ENCODE results near the gene LARP4B. TPM values are rescaled to one million over a fixed set of nuclear protein-coding genes. Genes with fewer than 3 reads are reported as not detected.

LARP4B gene
- total and polyA plus RNA-seq, 2 donors (not counting 1 experiment from before 2014, with no cell fraction given), result 35.6 to 129 TPM

DNA sequence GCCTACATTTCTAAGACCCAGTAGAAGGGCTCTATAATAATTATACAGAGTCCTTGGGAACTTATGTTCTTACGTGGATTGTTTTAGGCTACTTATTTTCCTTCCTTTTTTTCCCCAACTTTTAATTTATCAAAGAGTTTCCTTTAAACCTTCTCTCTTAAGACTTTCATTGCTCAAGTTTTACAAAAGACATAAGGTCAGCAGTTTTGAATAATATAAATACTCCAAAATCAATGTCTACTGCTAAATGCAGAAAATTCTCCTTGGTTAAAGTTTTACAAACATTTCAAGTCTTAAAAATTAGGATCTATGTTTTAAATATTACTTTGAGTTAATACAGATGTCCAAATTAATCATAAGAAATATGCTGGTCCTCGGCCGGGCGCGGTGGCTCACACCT, 97.0 kb downstream of the LARP4B start:
- intact Hi-C loops (cut with micrococcal nuclease), result loop anchor here (2.0 kb wide), 1 partner anchor 18 kb away; no protein-coding TSS in a partner anchor

DNA sequence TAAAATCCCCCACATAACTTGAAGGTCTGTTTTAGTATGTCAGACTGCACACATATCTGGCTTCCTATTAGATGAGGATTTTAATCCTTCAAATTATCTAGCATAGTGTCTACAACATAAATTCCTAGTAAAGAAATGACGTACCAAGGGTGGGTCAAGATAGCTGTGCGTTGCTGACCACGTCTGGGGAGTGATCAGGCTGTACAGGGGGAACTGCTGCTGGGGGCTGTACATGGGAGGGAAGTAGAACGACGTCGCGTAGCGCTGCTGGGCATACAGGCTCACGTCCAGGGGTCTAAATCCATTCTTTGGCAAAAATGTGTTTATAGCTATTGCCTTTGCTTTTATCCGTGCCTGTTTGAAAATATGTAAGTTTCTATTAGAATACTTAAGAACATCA, 102.3 kb downstream of the LARP4B start:
- H3K36me3 ChIP-seq (replicated peaks in 1 of 2; ENCODE audit: control extremely low read depth in 1 of 2, control insufficient read depth in 1 of 2, extremely low read depth in 1 of 2, insufficient read depth in 2 of 2, low read length in 1 of 2), result peaks cover 29 to 78% of the 10 kb centered on the region in 2 experiments
- H3K27ac Mint-ChIP-seq, result no peak overlapping the region

More for the DNA sequence above, 97.0 kb downstream of the LARP4B start:
- POLR2A ChIA-PET, result no interaction called here
- H3K27ac Mint-ChIP-seq, result no peak overlapping the region
- ATAC-seq (ENCODE audit: low read depth) (no peak), DNase-seq (no peak)
- Histone ChIP-seq H3K9me3 (ENCODE audit: control extremely low read depth in 1 of 3, control insufficient read depth in 2 of 3, insufficient read depth in 1 of 3, low read length in 2 of 3) (peaks cover 0 to 1% (median 0%) of the 10 kb centered on the region in 3 donors), H3K79me2 (ENCODE audit: control insufficient read depth, insufficient read depth, low read length) (peaks cover 34% of the 10 kb centered on the region), H3K9ac (ENCODE audit: low read length) (no peak overlapping the region), H3K4me3 (ENCODE audit: control extremely low read depth in 1 of 5, extremely low read depth in 1 of 5, insufficient read depth in 1 of 5, low read depth in 2 of 5, low read length in 4 of 5) (no peak overlapping the region), H3K27me3 (replicated peaks in 1 of 4; ENCODE audit: control extremely low read depth in 1 of 4, control insufficient read depth in 3 of 4, insufficient read depth in 4 of 4, low read length in 3 of 4) (no peaks in the 10 kb centered on the region), H3K27ac (ENCODE audit: low read length in 2 of 2) (no peak overlapping the region), H2AFZ (ENCODE audit: insufficient read depth, low read depth, low read length, poor library complexity, severe bottlenecking) (no peak overlapping the region), H4K20me1 (ENCODE audit: control insufficient read depth, insufficient read depth, low read length, poor library complexity, severe bottlenecking) (peaks cover 11% of the 10 kb centered on the region), H3K4me1 (ENCODE audit: control insufficient read depth in 2 of 2, insufficient read depth in 2 of 2, low read length in 2 of 2) (no peaks in the 10 kb centered on the region), H3K36me3 (replicated peaks in 1 of 2; ENCODE audit: control extremely low read depth in 1 of 2, control insufficient read depth in 1 of 2, extremely low read depth in 1 of 2, insufficient read depth in 2 of 2, low read length in 1 of 2) (peaks cover 22 to 53% of the 10 kb centered on the region in 2 experiments), H3K4me2 (replicated peaks; ENCODE audit: low read depth, low read length, poor library complexity, severe bottlenecking) (no peak overlapping the region)
- no peaks in the 10 kb centered on the region for H3K9me3 Mint-ChIP-seq (ENCODE audit: insufficient read depth)
- H3K4me1 Mint-ChIP-seq, result no peaks in the 10 kb centered on the region
- WGBS (ENCODE audit: insufficient coverage), result 100% methylated on average over 1 of the region's 5 CpGs
- H3K4me3 Mint-ChIP-seq, result no peak overlapping the region
- H3K27me3 Mint-ChIP-seq, result no peaks in the 10 kb centered on the region
- CTCF ChIA-PET, result no interaction called here
- no peak for TF ChIP-seq EZH2 (IDR thresholded peaks at IDR 0.05; ENCODE audit: borderline replicate concordance, insufficient read depth, low read depth, low read length, poor library complexity, severe bottlenecking)
- TF ChIP-seq, protein P1, sequence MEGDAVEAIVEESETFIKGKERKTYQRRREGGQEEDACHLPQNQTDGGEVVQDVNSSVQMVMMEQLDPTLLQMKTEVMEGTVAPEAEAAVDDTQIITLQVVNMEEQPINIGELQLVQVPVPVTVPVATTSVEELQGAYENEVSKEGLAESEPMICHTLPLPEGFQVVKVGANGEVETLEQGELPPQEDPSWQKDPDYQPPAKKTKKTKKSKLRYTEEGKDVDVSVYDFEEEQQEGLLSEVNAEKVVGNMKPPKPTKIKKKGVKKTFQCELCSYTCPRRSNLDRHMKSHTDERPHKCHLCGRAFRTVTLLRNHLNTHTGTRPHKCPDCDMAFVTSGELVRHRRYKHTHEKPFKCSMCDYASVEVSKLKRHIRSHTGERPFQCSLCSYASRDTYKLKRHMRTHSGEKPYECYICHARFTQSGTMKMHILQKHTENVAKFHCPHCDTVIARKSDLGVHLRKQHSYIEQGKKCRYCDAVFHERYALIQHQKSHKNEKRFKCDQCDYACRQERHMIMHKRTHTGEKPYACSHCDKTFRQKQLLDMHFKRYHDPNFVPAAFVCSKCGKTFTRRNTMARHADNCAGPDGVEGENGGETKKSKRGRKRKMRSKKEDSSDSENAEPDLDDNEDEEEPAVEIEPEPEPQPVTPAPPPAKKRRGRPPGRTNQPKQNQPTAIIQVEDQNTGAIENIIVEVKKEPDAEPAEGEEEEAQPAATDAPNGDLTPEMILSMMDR (IDR thresholded peaks at IDR 0.05), result no peak

More for the DNA sequence above, 102.3 kb downstream of the LARP4B start:
- H3K27me3 Mint-ChIP-seq, result no peaks in the 10 kb centered on the region
- H3K4me3 Mint-ChIP-seq, result no peak overlapping the region
- CTCF ChIA-PET, result no interaction called here
- H3K9me3 Mint-ChIP-seq (ENCODE audit: insufficient read depth), result no peaks in the 10 kb centered on the region
- TF ChIP-seq, protein P1 (IDR thresholded peaks at IDR 0.05), result no peak
- no peak for TF ChIP-seq EZH2 (IDR thresholded peaks at IDR 0.05; ENCODE audit: borderline replicate concordance, insufficient read depth, low read depth, low read length, poor library complexity, severe bottlenecking)
- Histone ChIP-seq H3K27me3 (replicated peaks in 1 of 4; ENCODE audit: control extremely low read depth in 1 of 4, control insufficient read depth in 3 of 4, insufficient read depth in 4 of 4, low read length in 3 of 4) (no peaks in the 10 kb centered on the region), H3K4me1 (ENCODE audit: control insufficient read depth in 2 of 2, insufficient read depth in 2 of 2, low read length in 2 of 2) (no peaks in the 10 kb centered on the region), H3K4me3 (ENCODE audit: control extremely low read depth in 1 of 5, extremely low read depth in 1 of 5, insufficient read depth in 1 of 5, low read depth in 2 of 5, low read length in 4 of 5) (no peak overlapping the region), H3K9me3 (ENCODE audit: control extremely low read depth in 1 of 3, control insufficient read depth in 2 of 3, insufficient read depth in 1 of 3, low read length in 2 of 3) (peaks cover 0 to 1% (median 0%) of the 10 kb centered on the region in 3 donors), H2AFZ (ENCODE audit: insufficient read depth, low read depth, low read length, poor library complexity, severe bottlenecking) (no peak overlapping the region), H4K20me1 (ENCODE audit: control insufficient read depth, insufficient read depth, low read length, poor library complexity, severe bottlenecking) (peaks cover 10% of the 10 kb centered on the region), H3K79me2 (ENCODE audit: control insufficient read depth, insufficient read depth, low read length) (peaks cover 15% of the 10 kb centered on the region), H3K27ac (ENCODE audit: low read length in 2 of 2) (no peak overlapping the region), H3K4me2 (replicated peaks; ENCODE audit: low read depth, low read length, poor library complexity, severe bottlenecking) (no peak overlapping the region), H3K9ac (ENCODE audit: low read length) (no peak overlapping the region)
- POLR2A ChIA-PET, result interaction anchor here (1.6 kb wide), 1 partner anchor 11 kb away, joined by 4 read pairs; no protein-coding TSS in a partner anchor
- intact Hi-C loops (cut with micrococcal nuclease), result no loop called here
- WGBS (ENCODE audit: insufficient coverage), result 100% methylated on average over 8 of the region's 10 CpGs
- no peak for ATAC-seq (ENCODE audit: low read depth)
- H3K4me1 Mint-ChIP-seq, result peaks cover 7% of the 10 kb centered on the region
- no peak for DNase-seq

Data from B cell (primary cell).